GM18499 (cell line): ENCODE data around the gene KCND3.

Experiments
- ATAC-seq: cut with Tn5 transposase; IDR thresholded peaks from one replicate; pipeline ENCODE4 v1.9.1; 2021; ENCODE audit warnings: moderate number of reproducible peaks; ENCODE audit not compliant: insufficient read depth, unreplicated experiment

The KCND3 gene

DNA sequence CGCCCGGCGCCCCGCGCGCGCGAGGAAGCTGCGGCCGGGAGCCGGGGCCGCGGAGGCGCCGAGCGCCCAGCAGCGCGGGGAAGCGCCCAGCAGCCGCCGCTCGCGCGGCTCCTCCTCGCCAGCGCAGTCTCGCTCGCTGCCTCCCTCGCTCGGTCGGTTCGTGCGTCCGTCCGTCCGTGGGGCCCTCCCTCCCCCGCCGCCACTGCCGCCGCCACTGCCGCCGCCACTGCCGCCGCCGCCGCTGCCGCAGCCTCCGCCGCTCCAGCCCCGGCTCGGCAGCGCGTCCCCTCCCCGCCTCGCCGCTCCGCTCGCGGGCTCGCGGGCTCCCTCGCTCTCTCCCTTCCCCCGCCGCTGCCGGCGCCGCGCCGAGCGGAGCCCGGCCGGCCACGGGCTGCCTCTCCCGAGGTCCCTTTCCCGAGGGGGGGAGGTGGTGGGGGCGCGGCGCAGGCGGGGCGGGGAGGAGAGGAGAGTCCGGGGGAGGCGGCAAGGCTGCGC, at the start of gene KCND3:
KCND3 (minus strand) TSS at position 138 of the 495 bp plus-strand sequence.
- ATAC-seq, result no peak

- no peak for ATAC-seq
Observed at GRCh38 chr1:112034277-112034676, 44.8 kb upstream of the KCND3 start.

- no peak for ATAC-seq
Observed at GRCh38 chr1:112033439-112034120, 44.1 kb upstream of the KCND3 start.

- no peak for ATAC-seq
Observed at GRCh38 chr1:112030157-112030556, 40.7 kb upstream of the KCND3 start.

GRCh38 chr1:112027696-112028095, 38.2 kb upstream of the KCND3 start:
- no peak for ATAC-seq

DNA sequence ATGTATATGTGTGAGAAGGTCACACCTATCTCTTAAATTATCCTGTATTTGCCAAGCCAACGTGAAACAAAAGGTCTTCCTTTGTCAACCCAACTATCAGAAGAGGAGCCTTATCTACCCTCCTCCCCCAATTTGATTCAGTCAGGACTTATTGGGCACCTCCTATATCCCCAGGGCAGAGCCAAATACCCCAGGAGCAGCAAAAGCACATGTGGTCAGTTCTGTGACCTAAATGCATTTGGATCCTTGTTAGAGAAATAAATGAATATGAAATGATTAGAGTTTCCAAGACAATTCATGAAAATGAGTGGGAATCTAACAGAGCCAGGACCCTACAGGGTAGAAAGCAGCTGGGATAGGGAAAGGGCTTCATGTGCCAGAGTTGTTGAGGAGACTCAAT, 37.0 kb upstream of the KCND3 start:
- ATAC-seq, result no peak

- ATAC-seq, result no peak
Observed at GRCh38 chr1:112026016-112026415, 36.5 kb upstream of the KCND3 start.

DNA sequence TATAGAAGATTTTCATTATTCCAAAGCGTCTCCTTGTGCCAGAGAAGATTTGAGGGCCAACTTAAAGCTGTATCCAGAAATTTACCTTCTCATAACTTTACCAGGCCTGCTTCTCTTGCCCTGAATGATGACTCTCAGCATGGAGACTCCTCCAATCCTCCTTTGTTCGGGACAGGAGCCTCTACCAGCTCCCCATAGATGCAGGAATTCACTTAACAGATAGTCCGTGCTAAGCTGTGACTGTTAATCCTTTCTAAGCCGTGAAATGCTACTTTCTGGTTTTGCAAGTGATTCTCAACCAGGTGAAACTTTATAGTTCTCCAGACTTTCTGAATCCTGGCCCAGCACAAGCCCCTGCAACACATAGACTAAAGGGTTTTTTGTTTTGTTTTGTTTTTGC, 31.8 kb upstream of the KCND3 start:
- ATAC-seq, result no peak

- ATAC-seq, result no peak
Observed at GRCh38 chr1:112017183-112017582, 27.7 kb upstream of the KCND3 start.

- no peak for ATAC-seq
Observed at GRCh38 chr1:112012823-112013222, 23.4 kb upstream of the KCND3 start.

GRCh38 chr1:112011202-112011601, 21.7 kb upstream of the KCND3 start:
- no peak for ATAC-seq

DNA sequence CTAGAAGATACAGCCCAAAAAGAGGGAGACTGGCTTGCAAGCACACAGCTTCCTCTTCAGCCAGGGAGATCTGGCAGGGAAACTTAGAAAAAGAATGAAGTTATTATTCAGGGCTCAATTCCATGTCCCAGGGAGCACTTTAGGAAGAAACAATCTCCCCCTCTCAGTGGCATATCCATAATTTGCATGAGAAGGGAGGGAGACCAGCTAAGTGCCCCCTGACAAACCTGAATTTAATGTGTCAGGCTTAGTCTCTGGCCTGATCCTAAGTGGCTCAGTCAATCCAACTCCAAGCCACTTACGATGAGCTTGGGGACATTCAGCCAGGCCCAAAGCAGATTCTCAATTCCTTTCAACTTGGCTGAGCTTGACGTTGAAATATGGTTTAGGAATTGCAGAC, 17.7 kb upstream of the KCND3 start:
- no peak for ATAC-seq

DNA sequence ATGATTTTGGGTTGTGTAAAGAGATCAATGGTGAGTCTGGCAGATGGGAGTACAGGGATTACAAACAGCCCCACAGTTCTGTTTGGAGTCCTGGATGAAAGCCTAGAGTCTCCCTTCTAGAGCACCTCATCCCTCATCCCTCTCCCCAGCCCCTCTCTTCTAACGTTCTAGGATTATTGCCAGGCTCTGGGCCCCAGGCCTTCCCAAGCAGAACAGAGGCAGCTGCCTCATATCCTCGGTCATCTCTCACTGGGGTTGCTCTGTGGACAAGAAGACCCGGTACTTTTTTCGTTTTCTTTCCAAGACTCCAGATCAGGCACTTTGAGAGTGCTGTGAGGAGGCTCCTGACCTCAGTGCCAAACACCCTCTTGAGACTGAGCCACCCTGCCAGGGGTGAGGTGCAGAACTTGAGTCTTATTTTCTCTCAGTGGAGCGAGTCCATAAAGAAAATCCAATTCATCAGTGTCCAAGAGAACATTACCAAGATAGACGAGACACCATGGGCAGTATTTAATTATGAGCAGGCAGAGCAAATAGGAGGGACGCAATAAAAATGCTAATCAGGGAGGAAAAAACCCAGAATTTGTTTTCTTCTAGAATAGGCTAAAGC, 17.1 kb upstream of the KCND3 start:
- no peak for ATAC-seq

GRCh38 chr1:112004076-112004475, 14.6 kb upstream of the KCND3 start:
- ATAC-seq, result no peak

GRCh38 chr1:112002514-112002913, 13.0 kb upstream of the KCND3 start:
- no peak for ATAC-seq

GRCh38 chr1:112001436-112001835, 12.0 kb upstream of the KCND3 start:
- no peak for ATAC-seq

DNA sequence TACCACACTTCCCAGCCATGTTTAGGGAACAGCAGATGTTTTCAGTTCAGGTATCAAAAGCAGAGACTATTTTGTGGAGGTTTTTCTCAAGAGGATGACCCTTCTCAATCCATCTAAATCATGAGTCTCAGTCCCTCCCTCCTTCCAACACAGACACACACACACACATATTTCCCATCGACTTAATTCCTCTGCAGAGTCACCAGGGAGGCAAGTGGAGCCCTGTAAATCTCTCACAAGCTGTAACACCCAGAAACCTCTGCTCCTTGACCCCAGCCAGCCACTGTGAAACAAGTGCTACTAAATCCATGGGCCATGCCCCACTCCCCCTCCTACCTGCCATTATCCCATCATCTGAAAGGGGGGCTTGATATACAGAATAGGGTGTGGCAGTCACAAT, 10.6 kb upstream of the KCND3 start:
- no peak for ATAC-seq

- ATAC-seq, result no peak
Observed at GRCh38 chr1:111998332-111998731, 8.9 kb upstream of the KCND3 start.

DNA sequence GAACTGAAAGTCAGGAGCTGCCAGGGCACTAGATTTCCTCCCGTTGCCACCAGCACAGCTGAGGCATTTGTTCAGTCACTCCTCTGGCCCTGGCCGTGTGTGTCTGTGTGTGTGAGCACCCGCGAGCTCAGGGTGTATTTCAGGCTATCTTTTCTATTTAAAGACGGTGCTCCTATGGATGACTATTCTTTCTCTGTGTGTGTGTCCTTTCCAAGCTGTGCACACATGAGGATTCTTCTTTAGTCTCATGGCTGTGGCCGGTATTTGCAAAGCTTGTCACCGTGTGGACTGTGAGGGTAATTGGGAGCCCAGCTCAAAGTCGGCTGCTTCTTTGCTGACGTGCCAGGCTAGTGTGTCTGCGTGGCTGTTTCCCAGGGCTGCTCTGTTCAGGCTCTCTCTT, 3.0 kb upstream of the KCND3 start:
- no peak for ATAC-seq

DNA sequence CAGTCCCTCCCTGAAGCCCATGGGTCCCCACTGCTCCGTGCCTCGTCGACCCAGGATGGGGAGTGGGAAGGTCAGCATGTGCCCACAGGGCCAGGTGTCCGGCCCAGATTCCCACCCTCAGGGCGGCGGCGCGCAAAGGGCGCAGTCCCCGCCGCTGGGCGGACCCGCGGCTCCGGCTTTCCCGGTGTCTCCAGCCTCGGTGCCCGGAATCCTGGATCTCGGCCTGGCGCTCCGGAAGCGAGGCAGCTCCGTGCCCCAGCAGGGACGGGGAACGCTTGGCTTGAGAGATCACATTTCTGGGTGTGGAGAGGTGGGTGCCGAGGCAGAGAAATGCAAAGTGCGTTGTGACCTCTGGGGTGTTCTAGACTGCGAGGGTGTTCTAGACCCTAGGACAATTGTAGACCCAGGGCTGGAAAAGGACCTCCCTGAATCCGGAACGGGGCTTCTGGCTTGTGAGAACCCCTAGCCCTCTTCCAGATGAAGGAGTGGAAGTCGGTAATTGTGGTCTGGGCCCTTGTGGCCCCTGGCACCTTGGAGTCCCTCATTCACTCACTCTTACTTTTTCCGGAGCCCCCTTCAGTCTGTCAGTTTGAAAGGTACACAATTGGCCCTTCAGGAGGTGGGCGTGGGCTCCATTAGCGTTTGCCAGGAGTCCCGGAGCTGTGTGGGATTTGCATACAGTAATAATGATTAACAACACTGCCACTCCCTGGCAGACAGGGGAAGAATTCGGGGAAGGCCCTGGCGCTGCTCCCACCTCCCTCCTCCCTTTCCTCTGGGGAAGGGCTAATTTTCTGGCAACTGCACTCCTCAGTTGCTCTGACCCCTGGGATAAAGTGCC, 1.6 kb upstream of the KCND3 start:
- no peak for ATAC-seq
